Measurements from ENCODE around the gene MAPK12.

- no peak for TF ChIP-seq CTCF (conservative IDR thresholded peaks at IDR 0.05; ENCODE audit: low read length)
- no peak for TF ChIP-seq EZH2phosphoT487 (IDR thresholded peaks at IDR 0.05; ENCODE audit: borderline replicate concordance)
Measured at GRCh38 chr22:50253046-50253915, 8.2 kb downstream of the MAPK12 start.
